HG03103 (cell line): ENCODE results near the gene RASSF5.

ENCODE experiments used
- ATAC-seq: cut with Tn5 transposase; IDR thresholded peaks from one replicate; pipeline ENCODE4 v1.9.1; 2021; ENCODE audit warnings: low read depth; ENCODE audit not compliant: unreplicated experiment

The RASSF5 gene

DNA sequence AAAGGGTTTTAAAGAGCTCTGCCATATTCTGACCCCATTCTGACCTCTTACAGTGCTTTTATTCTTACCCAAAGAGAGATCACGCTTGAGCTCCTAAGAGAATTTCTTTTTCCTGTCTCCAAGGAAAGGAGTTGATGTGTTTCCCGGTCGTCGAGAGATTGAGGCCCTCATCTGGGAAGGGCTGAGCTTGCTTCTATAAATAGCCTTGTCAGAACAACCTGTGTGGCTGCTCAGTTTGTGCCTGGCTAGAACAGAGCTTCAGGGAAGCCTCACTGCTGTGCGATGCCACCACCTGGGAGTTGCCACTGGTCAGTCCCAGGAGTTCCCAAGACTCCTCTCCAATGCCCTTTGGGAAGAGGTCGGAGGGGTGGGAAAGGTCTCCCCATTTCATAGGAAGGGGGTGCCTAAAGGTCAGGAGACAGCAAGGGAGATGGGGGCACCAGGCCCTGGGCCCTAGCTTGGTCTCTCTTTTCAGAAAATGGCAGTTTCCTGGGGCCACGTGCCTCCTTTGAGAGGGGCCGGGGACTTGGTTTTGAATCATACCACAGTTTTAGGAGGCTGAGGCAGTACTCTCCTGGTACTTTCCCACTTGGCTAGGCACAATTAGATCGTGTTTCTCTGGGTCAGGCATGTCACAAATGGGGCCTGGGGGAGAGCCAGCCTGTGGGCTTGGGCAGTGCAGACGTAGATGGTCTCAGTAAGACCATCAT, 52.8 kb downstream of the RASSF5 start:
- no peak for ATAC-seq

DNA sequence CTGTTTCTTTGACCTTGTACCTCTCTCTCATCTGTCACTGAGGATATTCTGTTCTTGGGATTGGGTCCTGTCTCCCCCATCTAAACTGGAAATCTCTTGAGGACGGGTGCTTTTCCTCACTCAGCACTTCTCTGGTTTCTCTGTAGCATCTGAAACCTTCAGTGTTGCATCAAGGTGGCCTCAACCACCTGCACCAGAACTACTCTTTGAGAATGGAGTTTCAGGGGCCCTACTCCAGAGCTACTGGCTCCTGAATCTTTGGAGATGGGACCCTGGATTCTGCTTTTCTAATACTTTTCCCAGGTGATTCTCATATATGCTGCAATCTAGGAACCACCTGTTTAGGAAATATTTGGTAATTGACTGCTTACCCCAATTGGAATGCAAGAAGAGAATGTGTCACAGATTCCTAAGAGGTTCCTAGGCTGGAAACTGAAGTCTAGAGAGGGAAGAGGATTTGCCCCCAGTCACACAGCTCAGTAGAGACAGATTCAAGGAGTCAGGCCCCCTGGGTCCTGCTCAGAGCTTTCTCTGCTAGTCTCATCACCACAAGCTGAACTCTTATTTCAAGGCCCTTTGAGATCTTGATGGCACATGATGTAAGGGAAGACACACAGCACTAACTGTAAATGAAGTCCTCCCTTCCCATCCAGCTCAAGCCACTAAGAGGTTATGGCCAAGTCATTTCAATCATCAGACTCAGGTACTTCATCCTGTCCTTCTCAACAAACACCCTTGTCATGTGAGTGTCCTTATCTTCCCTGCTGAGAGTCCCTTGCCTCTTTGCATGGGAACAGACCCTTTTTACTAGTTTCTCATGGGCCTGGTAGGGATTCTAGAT, 56.3 kb downstream of the RASSF5 start:
- peak; percentile 32 for ATAC-seq

DNA sequence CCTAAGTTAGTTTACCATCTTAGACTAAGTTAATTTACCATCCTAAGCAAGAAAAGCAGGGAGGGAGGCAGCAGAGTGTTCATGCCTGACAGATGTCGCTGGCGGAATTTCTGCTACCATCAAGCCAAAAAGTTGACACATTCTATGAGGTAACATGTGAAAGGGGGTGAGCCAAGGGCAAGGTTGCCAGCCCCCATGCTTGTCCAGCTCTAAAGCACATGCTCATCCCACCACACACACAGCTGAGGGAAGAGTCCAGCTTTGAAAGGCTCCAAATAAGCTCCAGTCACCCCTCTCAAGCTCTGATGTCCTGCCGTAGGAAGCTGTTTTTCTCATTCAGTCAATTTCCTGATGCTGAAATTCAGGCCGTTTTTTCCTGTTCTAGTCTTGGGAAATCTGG, 58.7 kb downstream of the RASSF5 start:
- ATAC-seq: no peak

GRCh38 chr1:206566999-206567398, 59.7 kb downstream of the RASSF5 start:
- ATAC-seq: no peak

GRCh38 chr1:206568256-206568655, 60.9 kb downstream of the RASSF5 start:
- ATAC-seq: no peak

GRCh38 chr1:206568779-206569352, 61.5 kb downstream of the RASSF5 start:
- ATAC-seq: no peak

GRCh38 chr1:206569556-206569955, 62.2 kb downstream of the RASSF5 start:
- no peak for ATAC-seq

GRCh38 chr1:206570529-206570928, 63.2 kb downstream of the RASSF5 start:
- ATAC-seq: no peak

DNA sequence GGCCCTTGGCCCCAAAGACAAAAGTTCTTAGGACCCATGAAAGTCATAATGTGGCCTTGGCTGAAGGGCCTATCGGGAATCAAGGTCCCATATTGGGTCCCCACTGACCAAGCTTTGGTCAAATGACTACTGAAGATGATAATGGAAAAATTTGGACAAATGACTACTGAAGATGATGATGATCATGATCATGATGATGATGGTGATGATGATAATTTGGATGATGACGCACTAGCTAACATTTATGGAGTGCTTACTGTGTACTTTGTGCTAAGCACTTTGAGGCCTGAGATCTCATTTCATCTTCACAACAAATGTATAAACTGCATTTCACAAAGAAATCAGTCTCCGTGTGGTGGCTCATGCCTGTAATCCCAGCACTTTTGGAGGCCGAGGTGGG, 65.5 kb downstream of the RASSF5 start:
- no peak for ATAC-seq

GRCh38 chr1:206573319-206573718, 66.0 kb downstream of the RASSF5 start:
- no peak for ATAC-seq

GRCh38 chr1:206573762-206574161, 66.4 kb downstream of the RASSF5 start:
- no peak for ATAC-seq

GRCh38 chr1:206575165-206575893, 68.0 kb downstream of the RASSF5 start:
- no peak for ATAC-seq

DNA sequence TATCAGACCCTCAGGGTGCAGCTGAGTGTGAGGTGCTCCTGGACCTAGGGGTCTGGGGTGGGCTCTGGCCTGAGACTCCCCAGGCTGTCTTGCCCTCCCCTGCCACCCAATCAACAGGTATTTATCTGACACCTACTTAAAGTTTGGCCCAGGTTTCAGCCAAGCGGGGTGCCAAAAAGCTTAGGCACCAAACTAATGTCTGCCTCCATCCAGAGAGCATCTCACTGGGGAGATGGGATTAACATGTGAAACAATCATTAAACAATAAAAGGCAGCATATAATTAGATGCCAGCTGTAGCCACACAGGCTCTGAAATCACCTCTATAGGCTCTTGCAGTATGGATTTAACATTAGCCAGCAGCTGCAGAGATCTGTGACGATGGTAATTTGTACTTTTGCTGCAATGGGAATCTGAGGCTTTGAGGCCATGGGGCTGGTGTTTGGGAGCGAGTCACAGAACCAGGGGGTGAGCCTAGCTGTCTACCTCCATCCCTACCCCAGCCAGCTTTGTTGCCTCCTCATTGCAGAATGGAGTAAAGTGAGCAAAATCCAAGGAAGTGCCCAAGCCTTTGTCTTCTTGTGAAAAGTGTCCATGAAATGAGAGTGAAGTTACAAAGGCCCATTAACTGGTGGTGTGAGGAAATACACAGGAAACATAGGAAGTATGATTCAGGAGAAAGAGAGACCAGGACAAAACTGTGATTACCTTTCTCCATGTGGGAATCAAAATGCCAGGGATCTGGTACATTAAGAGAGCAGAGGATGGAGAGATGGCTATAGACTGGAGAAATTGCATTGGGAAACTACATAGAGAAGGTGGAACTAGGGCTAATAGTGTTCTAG, 68.8 kb downstream of the RASSF5 start:
- ATAC-seq: no peak

- no peak for ATAC-seq
These were observed 70.3 kb downstream of the RASSF5 start for GRCh38 chr1:206577626-206578025.

GRCh38 chr1:206578068-206578977, 71.0 kb downstream of the RASSF5 start:
- no peak for ATAC-seq

GRCh38 chr1:206578978-206579374, 71.6 kb downstream of the RASSF5 start:
- ATAC-seq: no peak

GRCh38 chr1:206579747-206580437, 72.6 kb downstream of the RASSF5 start:
- ATAC-seq: peak; percentile 80

GRCh38 chr1:206580438-206581113, 73.2 kb downstream of the RASSF5 start:
- ATAC-seq: no peak
